ENCODE results near the gene LACTBL1.

GRCh38 chr1:22941257-22941656, 31.4 kb downstream of the LACTBL1 start:
- no peak for TF ChIP-seq EZH2 (IDR thresholded peaks at IDR 0.05; ENCODE audit: low read depth)
- no peak for TF ChIP-seq CTCF (conservative IDR thresholded peaks at IDR 0.05)
